H54 (cell line): ENCODE measurements around the gene AKAP13.
A peak's percentile ranks its signal among the peaks of the same experiment; 100 is the strongest.

Experiments used
- DNase-seq: peaks from one replicate; pipeline ENCODE4 v3.0.0; 2011; ENCODE audit warnings: low spot score, mixed read lengths; ENCODE audit not compliant: insufficient read length
- FAIRE-seq: peaks from 3 replicates; lab custom pipeline; 2011; peaks lifted over from hg19 to GRCh38; lab: Jason Lieb, UNC
- POLR2A ChIP-seq: IDR thresholded peaks from 2 replicates; pipeline ENCODE4 v1.6.1; 2011; ENCODE audit warnings: low read depth, mild to moderate bottlenecking, low read length

The AKAP13 gene

DNA sequence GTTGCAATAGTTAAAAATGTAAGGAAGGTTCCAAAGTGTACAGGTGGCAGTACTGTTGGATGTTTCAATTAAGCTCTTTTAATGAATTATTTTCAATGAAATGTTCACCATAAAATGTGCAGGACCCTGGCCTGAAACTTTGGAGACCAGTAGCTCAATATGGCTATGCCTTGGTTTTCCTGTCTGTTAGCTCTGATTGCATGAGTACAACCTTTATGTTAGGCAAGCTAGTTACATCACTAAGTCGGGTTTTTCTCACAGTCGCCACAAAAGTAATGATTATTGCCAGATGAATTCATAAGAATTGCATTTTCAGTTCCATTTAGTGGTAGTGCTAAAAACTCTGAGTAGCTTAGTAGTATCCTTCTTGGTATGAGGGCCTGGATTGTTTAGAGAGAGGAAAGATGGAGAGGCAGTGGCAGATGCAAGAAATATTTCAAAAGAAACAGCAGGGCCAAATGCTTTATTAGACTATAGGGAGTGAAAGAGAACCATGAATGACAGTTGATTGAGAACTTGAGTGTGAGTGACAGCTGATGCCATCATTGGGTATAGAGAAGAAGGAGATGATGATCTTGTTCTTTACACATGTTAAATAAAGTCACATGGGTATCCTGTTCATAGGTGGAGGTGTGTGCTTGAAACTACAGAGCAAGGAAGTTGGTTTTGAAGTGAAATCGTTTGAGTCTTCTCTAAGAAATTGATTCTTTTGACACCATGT, 109.5 kb downstream of the AKAP13 start:
- no peak for DNase-seq
- no peak for FAIRE-seq
- no peak for TF ChIP-seq POLR2A

DNA sequence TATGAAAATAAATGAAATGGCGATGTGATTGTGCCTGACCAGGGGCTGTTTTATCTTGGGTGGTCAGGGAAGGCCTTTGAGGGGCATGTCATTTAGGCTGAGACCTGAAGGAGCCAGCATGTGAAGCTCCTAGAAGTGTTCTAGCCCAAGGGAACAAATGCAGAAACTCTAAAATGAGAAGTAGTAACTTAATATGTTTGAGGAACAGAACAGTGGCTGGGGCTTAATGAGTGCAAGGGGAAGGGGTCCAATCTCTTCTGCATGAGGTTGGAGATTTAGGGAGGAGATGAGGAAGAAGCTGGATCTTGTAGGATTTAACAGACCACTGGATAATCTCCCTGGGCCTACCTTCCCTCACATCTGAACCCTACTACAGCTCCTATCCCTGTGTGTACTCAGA, 110.5 kb downstream of the AKAP13 start:
- no peak for DNase-seq
- no peak for TF ChIP-seq POLR2A
- no peak for FAIRE-seq

DNA sequence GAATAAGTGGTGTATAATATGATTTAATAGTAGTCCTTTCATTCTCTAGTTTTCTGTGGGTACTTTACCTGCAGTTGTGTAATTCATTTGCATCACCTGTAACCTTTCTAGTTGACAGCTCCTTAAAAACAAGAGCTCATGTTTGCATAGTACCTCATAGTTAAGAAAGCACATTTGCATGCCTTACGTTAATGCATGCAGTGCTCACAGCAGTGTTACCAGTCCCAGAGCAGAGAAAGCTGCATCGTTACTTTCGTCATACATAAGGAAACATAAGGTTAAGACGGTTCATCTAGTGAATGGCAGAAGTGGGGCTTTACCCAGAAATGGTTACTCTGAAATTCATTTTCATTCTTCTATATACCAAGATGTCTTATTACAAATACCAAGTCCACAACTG, 111.3 kb downstream of the AKAP13 start:
- FAIRE-seq, result no peak
- no peak for TF ChIP-seq POLR2A
- DNase-seq, result no peak

DNA sequence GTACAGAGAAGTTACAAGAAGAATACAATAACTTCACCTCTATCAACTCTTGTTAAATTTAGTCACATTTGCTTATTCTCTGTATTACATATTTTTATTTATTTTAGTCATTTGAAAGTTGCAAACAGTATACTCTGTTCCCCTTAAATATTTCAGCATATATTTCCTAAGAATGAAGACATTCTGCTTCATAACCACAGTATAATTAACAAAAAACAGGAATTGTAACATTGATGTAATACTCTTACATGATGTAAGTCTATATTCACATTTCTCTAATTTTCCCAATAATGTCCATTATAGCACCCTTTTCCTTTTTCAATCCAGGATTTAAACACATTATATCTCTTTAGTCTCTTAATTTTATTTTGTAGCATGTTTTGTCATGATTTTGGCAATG, 112.0 kb downstream of the AKAP13 start:
- FAIRE-seq, result no peak
- no peak for TF ChIP-seq POLR2A
- no peak for DNase-seq

DNA sequence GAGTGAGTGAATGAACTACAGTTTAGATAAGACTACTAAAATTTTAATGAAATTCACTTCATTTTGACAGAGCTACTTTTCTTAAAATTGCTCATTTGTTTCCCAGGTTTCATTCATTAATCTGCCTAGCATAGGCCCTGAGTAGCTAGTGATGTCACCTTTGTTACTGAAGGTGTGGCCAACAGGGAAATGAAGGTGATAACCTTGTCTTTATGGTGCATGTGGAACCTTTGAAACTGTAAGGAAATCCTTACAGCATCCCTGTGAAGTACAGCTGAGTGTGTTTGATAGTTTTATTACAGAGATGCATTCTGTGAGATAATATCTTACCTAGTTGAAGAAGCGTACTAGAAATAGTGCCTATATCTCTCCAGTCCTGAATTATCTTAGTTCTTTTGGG, 112.9 kb downstream of the AKAP13 start:
- no peak for FAIRE-seq
- no peak for DNase-seq
- no peak for TF ChIP-seq POLR2A

DNA sequence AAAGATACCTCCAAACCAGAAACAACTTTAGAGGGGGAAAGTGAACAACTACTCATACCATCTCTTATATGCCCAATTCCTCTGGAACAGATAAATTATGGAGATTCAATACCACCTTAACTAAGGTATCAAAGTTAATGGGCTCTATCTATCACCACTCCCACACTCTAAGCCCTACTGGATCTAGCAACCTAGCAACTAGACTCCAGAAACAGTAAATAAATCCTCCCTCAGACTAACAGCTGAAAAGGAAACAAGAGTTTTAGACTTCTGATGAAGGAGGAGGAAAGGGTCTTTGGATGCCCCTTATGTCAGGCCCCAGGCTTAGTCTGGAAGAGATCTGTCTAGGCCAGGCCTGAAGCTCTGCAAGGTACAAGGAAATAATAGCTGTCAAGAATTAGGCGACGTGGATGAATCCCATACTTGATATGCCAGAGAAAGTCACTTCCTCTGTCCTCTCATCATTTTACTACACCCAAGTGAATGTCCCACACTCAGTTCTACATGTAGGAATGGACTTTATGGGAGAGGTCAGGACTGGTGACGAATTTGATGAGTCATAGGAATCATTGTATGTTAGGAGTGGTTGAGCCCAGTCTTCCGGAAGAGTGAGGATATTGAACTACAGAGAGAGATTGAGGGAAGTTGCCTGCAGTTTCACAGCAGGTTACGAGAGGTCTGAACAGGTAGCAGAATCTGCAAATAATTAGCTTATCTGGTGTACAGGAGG, 113.8 kb downstream of the AKAP13 start:
- DNase-seq (peak; percentile 35), FAIRE-seq (peak; percentile 78)
- TF ChIP-seq POLR2A, result no peak

DNA sequence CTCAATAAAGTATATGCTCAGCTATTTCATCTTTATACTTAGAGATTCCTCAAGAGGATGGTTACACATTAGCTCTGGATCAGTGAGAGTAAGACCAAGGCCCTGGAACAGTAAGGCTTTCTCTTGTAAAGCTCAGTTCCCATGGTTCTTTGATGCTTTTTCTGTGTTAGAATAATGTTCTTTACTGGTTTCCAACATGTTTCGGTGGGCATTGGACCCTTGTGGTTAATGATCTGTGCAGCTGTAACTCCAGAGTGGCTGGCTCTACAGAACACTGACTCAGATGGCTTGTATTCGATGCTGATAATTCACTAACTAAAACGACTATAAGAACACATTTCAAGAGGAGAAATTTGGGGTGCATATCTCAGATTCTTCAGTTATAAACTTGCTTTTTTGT, 114.7 kb downstream of the AKAP13 start:
- FAIRE-seq, result no peak
- no peak for TF ChIP-seq POLR2A

DNA sequence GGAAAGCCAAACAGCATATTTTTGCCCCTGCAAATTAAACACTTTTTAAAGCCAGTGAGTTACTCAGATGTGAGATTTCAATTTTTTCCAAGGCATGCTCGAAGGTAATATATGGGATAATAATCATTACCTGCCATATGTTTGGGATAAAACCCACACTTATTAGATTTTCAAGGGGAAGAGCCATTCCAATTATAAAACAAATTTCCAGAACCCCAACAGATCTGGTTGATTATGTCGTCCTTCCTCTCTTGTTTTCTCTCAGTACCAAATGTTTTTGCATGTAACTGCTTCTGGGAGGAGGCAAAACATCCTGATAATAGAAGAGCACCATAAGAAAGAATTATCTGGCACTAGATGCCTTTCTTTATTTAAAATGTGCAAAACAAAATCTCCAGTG, 115.1 kb downstream of the AKAP13 start:
- no peak for TF ChIP-seq POLR2A
- DNase-seq, result no peak
- no peak for FAIRE-seq

More for the DNA sequence above, 114.7 kb downstream of the AKAP13 start:
- DNase-seq, result no peak

DNA sequence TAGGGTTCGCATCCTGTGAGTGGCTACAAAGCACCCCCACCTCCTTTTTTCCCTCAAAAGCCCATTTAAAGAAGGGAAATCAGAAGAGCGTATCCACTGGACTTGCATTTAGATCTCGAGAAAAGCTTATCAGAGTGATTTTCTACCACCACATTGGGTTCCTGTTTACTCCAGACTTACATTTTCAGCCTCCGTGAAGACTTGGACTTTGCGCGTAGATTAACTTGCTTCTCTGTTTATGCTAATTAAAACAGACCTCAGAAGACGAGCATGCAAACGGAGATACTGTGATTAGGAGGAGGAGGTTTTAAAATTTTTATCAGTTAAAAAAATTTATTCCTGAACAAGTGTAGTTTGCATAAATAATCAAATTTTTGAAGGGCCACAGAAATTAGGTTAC, 115.7 kb downstream of the AKAP13 start:
- FAIRE-seq (no peak), DNase-seq (no peak)

DNA sequence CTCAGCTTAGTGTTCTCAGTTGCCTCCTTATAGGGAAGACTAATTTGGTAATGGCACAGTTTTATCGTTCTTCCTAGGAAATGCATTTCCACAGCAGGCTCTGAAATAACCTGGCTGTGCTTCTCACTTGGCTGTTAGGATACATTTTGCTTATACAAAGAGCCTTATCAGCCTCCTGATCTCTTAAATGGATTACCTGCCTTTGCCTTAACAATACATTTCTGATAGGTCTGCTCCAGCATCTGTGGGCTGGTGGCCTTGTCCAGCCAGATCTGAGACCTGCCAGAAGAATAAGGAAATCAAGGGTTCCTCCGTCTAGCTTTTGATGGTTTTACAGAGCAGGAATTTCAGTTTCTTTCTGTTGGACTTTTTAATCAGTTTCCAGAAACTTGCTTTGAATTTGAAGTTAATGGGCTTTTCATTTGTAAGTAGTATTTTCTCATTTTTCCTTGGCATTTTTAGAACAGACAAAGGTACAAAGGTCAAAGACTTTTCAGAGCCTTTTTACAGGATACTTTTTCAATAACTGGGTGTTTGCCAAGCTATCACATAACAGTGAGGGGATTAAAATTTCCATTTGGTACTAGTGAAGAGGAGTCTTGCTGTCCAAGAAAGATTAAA, 116.3 kb downstream of the AKAP13 start:
- DNase-seq (no peak), FAIRE-seq (no peak)

More for the DNA sequence above, 115.7 kb downstream of the AKAP13 start:
- TF ChIP-seq POLR2A, result no peak

DNA sequence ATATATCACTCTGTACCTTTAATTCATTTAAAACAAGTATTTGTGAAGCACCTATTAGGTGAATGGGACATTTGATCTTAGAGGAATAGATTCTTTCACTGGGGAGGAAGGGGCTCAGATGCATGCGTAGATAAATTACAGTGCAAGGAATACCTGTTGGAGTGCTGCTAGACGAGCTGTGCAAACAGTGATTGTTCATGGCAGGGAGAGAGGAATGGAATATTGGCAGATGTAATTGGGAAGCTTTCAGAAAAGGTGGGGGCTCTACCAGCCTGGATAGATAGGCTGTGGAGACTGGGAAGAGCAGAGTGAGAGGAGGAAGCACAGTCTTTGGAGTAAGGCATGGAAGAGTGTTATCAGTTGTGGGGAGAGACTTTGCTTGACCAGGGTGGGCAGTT, 116.8 kb downstream of the AKAP13 start:
- TF ChIP-seq POLR2A, result no peak
- no peak for FAIRE-seq
- no peak for DNase-seq

More for the DNA sequence above, 116.3 kb downstream of the AKAP13 start:
- no peak for TF ChIP-seq POLR2A

DNA sequence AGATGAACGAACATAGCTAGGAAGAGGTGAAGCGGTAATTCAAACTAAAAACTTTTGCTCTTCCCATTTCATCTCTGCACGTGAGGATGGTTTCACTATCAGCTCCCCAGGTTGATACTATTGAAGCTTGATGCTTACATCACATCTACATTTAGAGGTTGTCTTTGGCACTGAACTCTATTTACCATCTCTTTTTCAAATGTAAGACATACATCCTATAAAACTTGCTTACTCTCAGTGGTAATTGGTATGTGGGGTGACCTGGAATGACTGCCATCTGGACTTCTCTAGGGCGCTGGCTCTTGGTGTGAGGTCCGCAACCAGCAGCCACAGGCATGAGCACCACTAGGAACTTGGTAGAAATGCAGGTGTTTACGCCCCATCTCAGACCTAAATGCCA, 118.1 kb downstream of the AKAP13 start:
- DNase-seq (no peak), FAIRE-seq (no peak)
- TF ChIP-seq POLR2A, result no peak

DNA sequence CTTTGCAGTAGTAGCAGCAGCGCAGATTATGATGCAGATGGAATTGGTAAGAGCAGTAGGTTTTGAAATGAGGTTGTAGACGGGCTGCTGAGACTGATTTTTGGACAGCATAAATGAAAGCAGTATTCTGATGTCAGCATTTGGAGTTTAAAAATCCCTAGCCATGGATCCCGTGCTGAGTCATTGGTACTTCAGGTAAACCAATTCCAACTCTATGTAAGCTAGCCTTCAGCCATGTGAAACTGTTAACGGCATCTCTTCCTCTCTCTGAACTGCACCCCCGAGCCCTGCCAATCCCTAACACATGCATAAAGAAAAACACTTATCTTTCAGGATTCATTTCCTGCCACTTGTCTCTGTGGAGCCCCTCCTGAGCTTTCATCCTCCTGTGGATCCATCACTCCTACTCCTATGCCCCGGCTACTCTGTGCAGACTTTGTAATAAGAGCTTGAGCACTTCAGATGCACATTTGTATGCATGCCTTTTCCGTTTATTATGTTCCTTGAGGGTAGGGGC, 119.0 kb downstream of the AKAP13 start:
- DNase-seq (no peak), FAIRE-seq (no peak)
- TF ChIP-seq POLR2A, result no peak

DNA sequence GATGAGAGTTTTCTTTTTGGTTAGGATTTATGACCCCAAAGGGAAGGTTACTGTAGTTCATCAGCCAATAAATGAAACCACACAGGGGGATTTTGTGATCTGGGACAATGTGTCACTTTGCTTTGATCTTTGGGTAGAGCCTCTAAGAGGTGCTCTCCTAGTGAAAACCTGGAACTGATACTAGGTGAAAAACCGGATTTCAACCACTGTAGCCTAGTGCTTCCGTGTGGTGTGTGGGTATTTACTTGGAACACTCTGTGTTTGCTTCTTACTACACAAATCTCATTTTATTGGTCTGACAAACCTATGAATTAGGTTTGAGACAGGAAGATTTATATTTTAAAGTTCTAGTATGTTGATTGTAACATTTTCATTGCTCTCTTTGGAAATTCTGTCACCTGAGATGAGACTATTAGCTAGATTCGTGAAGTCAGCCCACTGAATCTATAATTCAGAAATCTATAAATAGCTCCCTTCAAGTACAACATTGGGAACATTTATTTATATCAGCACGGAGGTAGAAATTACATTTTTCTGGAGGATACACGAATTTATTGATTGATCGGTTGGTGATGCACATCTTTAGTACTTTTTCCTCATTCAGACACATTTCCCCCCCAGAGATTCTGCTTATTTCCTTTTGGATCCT, 119.8 kb downstream of the AKAP13 start:
- no peak for FAIRE-seq
- no peak for DNase-seq

DNA sequence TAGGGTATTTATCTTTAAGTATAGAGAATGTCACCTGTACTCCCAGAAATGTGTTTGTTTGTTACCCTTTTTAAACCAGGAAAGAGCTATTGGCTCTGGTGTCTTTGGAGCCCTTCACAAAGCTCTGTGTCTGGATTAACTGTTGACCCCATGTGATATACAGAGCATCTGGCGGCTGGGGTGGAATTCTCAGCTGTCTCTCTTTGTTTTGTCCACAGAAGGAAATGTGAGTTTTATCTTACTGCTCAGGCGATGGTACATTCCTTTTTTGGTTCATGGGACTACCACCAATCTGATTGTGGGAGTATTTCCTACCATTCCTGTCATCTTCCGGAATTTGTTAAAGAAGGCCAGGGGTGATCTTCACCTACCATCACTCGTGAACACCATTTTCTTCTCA, 120.3 kb downstream of the AKAP13 start:
- DNase-seq, result no peak
- FAIRE-seq, result no peak
- no peak for TF ChIP-seq POLR2A

More for the DNA sequence above, 119.8 kb downstream of the AKAP13 start:
- TF ChIP-seq POLR2A, result no peak
